HCT116 (cell line): Measurements from ENCODE around the gene TRPM3.

Experiments used
- EZH2 ChIP-seq: fragments of 200-600 bp; sonication (generic); IDR thresholded peaks from 2 replicates; pipeline ENCODE4 v1.6.1; 2017; ENCODE audit warnings: antibody characterized with exemption, mixed run types
- EZH2phosphoT487 ChIP-seq: fragments of 200-600 bp; IDR thresholded peaks from 2 replicates; pipeline ENCODE4 v1.6.1; 2018; ENCODE audit warnings: antibody characterized with exemption, borderline replicate concordance
- POLR2A ChIP-seq: IDR thresholded peaks from 2 replicates; pipeline ENCODE4 v1.7.0; 2011; ENCODE audit warnings: borderline replicate concordance; ENCODE audit not compliant: insufficient read depth, insufficient read length; ENCODE audit errors: extremely low read depth
- POLR2AphosphoS5 ChIP-seq: IDR thresholded peaks from 2 replicates; pipeline ENCODE4 v1.6.1; 2011; ENCODE audit warnings: mild to moderate bottlenecking, low read depth, low read length, moderate library complexity
- YY1 ChIP-seq: IDR thresholded peaks from 2 replicates; pipeline ENCODE4 v1.6.1; 2011; ENCODE audit warnings: low read length, low read depth, moderate library complexity, mild to moderate bottlenecking; ENCODE audit not compliant: insufficient replicate concordance; ENCODE audit errors: extremely low read depth
- ZNF274 ChIP-seq: fragments of 200-500 bp; sonication (Bioruptor generic); IDR thresholded peaks from 2 replicates; pipeline ENCODE4 v1.6.1; 2014; ENCODE audit warnings: mild to moderate bottlenecking, low read depth, low read length, inconsistent platforms
- TF ChIP-seq, protein P1 (sequence below), 3 experiments: fragments of 200-600 bp in 1 of 3; sonication (generic) in 1 of 3; IDR thresholded peaks in 2 of 3; conservative IDR thresholded peaks in 1 of 3; 2 replicates each; pipeline ENCODE4 v1.5.1; 2012 to 2017; ENCODE audit warnings: low read depth in 2 of 3, low read length in 2 of 3, antibody characterized with exemption in 1 of 3, borderline replicate concordance in 1 of 3, control low read depth in 1 of 3, mild to moderate bottlenecking in 1 of 3, mixed read lengths in 1 of 3, mixed run types in 1 of 3, moderate library complexity in 1 of 3; ENCODE audit not compliant: insufficient read depth in 1 of 3
- TF ChIP-seq, protein P2 (sequence below): IDR thresholded peaks from 2 replicates; pipeline ENCODE4 v1.6.1; 2012
- TF ChIP-seq, protein P3 (sequence below): IDR thresholded peaks from 2 replicates; pipeline ENCODE4 v1.6.1; 2012; ENCODE audit warnings: low read depth

DNA sequence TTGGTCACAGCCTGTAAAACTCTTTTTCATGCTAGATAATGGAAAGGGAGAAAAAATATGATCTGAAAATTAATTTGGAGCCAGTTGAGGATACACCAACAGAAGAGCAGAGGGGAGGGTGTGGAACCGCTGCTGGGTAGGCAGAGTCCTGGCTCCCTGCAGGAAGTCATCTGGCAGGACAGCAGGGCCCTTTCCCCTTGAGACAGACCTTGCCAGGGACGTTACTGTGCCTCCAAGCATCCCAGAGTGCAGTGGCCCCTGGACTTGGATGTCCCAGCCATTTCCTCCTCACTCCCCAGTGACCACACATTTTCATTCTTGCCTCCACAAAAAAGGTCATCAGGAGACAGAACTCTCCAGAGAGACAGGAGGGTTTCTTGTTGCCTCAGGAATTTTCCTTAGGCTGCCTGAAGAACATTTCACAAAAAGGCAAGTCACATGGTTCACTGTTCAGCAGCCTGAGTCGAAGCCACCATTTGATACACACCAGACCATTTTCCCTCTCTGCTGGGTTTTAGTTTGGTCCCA is 5.9 kb downstream of the TRPM3 start:
- TF ChIP-seq, protein P1, sequence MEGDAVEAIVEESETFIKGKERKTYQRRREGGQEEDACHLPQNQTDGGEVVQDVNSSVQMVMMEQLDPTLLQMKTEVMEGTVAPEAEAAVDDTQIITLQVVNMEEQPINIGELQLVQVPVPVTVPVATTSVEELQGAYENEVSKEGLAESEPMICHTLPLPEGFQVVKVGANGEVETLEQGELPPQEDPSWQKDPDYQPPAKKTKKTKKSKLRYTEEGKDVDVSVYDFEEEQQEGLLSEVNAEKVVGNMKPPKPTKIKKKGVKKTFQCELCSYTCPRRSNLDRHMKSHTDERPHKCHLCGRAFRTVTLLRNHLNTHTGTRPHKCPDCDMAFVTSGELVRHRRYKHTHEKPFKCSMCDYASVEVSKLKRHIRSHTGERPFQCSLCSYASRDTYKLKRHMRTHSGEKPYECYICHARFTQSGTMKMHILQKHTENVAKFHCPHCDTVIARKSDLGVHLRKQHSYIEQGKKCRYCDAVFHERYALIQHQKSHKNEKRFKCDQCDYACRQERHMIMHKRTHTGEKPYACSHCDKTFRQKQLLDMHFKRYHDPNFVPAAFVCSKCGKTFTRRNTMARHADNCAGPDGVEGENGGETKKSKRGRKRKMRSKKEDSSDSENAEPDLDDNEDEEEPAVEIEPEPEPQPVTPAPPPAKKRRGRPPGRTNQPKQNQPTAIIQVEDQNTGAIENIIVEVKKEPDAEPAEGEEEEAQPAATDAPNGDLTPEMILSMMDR (IDR thresholded peaks at IDR 0.05 in 2 of 3, conservative IDR thresholded peaks at IDR 0.05 in 1 of 3; ENCODE audit: borderline replicate concordance in 1 of 3, insufficient read depth in 1 of 3, low read depth in 2 of 3, low read length in 2 of 3): no peak
- TF ChIP-seq POLR2A (no peak), YY1 (no peak), EZH2 (no peak), ZNF274 (no peak), POLR2AphosphoS5 (no peak), EZH2phosphoT487 (no peak)
- TF ChIP-seq, protein P2, sequence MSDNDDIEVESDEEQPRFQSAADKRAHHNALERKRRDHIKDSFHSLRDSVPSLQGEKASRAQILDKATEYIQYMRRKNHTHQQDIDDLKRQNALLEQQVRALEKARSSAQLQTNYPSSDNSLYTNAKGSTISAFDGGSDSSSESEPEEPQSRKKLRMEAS: no peak
- TF ChIP-seq, protein P3, sequence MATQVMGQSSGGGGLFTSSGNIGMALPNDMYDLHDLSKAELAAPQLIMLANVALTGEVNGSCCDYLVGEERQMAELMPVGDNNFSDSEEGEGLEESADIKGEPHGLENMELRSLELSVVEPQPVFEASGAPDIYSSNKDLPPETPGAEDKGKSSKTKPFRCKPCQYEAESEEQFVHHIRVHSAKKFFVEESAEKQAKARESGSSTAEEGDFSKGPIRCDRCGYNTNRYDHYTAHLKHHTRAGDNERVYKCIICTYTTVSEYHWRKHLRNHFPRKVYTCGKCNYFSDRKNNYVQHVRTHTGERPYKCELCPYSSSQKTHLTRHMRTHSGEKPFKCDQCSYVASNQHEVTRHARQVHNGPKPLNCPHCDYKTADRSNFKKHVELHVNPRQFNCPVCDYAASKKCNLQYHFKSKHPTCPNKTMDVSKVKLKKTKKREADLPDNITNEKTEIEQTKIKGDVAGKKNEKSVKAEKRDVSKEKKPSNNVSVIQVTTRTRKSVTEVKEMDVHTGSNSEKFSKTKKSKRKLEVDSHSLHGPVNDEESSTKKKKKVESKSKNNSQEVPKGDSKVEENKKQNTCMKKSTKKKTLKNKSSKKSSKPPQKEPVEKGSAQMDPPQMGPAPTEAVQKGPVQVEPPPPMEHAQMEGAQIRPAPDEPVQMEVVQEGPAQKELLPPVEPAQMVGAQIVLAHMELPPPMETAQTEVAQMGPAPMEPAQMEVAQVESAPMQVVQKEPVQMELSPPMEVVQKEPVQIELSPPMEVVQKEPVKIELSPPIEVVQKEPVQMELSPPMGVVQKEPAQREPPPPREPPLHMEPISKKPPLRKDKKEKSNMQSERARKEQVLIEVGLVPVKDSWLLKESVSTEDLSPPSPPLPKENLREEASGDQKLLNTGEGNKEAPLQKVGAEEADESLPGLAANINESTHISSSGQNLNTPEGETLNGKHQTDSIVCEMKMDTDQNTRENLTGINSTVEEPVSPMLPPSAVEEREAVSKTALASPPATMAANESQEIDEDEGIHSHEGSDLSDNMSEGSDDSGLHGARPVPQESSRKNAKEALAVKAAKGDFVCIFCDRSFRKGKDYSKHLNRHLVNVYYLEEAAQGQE: no peak
